ENCODE data around the gene PDE4D. TPM values are rescaled to one million over a fixed set of nuclear protein-coding genes. Genes with fewer than 3 reads are reported as not detected.

Gene PDE4D
- total RNA-seq, 1 experiment from 2014 or later: 15.0 TPM

GRCh38 chr5:59221769-59222168, 671.8 kb downstream of the PDE4D start:
- no peak for DNase-seq (ENCODE audit: low spot score)

GRCh38 chr5:59218424-59219045, 675.0 kb downstream of the PDE4D start:
- DNase-seq (ENCODE audit: low spot score): peak; percentile 49

GRCh38 chr5:59216841-59217240, 676.7 kb downstream of the PDE4D start:
- no peak for DNase-seq (ENCODE audit: low spot score)

- no peak for DNase-seq (ENCODE audit: low spot score)
Measured at GRCh38 chr5:59212596-59212995, 680.9 kb downstream of the PDE4D start.

- DNase-seq (ENCODE audit: low spot score): no peak
Measured at GRCh38 chr5:59209758-59210359, 683.7 kb downstream of the PDE4D start.

- no peak for DNase-seq (ENCODE audit: low spot score)
Measured at GRCh38 chr5:59208474-59208873, 685.1 kb downstream of the PDE4D start.

GRCh38 chr5:59207401-59207800, 686.1 kb downstream of the PDE4D start:
- DNase-seq (ENCODE audit: low spot score): no peak

GRCh38 chr5:59206132-59206581, 687.4 kb downstream of the PDE4D start:
- no peak for DNase-seq (ENCODE audit: low spot score)

- no peak for DNase-seq (ENCODE audit: low spot score)
Measured at GRCh38 chr5:59204114-59204897, 689.2 kb downstream of the PDE4D start.

GRCh38 chr5:59199868-59200267, 693.7 kb downstream of the PDE4D start:
- no peak for DNase-seq (ENCODE audit: low spot score)

GRCh38 chr5:59198832-59199231, 694.7 kb downstream of the PDE4D start:
- DNase-seq (ENCODE audit: low spot score): no peak

- no peak for DNase-seq (ENCODE audit: low spot score)
Measured at GRCh38 chr5:59198365-59198764, 695.2 kb downstream of the PDE4D start.

GRCh38 chr5:59197911-59198310, 695.6 kb downstream of the PDE4D start:
- DNase-seq (ENCODE audit: low spot score): no peak

- peak; percentile 17 for DNase-seq (ENCODE audit: low spot score)
Measured at GRCh38 chr5:59193616-59194319, 699.8 kb downstream of the PDE4D start.

- DNase-seq (ENCODE audit: low spot score): no peak
Measured at GRCh38 chr5:59190746-59191145, 702.8 kb downstream of the PDE4D start.

GRCh38 chr5:59189472-59190244, 703.9 kb downstream of the PDE4D start:
- DNase-seq (ENCODE audit: low spot score): no peak

GRCh38 chr5:59188419-59189225, 704.9 kb downstream of the PDE4D start:
- peak; percentile 69 for DNase-seq (ENCODE audit: low spot score)

- DNase-seq (ENCODE audit: low spot score): no peak
Measured at GRCh38 chr5:59187857-59188256, 705.7 kb downstream of the PDE4D start.

GRCh38 chr5:59186623-59187022, 706.9 kb downstream of the PDE4D start:
- no peak for DNase-seq (ENCODE audit: low spot score)

- DNase-seq (ENCODE audit: low spot score): no peak
Measured at GRCh38 chr5:59185757-59186385, 707.7 kb downstream of the PDE4D start.
